ENCODE results near the gene MLN.

The MLN gene

DNA sequence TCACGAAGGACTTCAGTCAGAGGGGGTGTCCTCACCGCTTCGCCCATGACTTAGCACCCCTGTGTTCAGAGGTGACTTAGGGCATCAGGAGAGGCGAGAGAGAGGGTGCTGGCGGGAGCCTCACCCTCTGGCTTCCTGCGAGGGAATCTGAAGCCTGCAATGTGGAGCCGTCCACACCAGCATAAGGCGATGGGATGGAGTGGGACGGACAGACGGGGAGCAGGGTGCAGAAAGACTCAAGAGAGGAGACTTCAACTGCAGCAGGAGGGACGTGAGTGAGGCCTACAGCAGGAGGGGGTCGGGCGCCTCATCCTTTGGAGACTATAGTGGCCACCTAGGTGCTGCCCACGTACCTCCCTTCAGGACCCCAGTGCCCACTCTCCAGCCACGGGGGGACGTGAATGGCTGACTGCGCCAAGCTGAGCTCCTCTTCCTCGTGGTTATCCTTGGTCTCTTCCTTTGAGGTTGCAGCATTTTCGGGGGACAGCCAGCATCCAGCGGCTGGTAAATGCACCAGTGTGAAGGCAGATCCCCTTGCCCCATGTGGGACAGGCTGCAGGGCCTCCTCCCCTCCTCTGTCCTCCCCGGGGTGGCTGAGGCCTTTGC, 26.9 kb upstream of the MLN start:
- Histone ChIP-seq H3K4me1 (ENCODE audit: control insufficient read depth, low read length) (no peaks in the 10 kb centered on the region), H3K79me2 (ENCODE audit: control insufficient read depth, low read length) (no peaks in the 10 kb centered on the region), H3K4me2 (ENCODE audit: low read length) (no peak overlapping the region), H3K27ac (ENCODE audit: low read depth, low read length) (no peak overlapping the region), H3K27me3 (ENCODE audit: control insufficient read depth, low read length) (no peaks in the 10 kb centered on the region), H3F3A (ENCODE audit: control insufficient read depth, insufficient read depth) (no peaks in the 10 kb centered on the region), H4K20me1 (ENCODE audit: control insufficient read depth, insufficient read depth, low read depth, low read length) (no peaks in the 10 kb centered on the region), H3K9me2 (replicated peaks; ENCODE audit: control insufficient read depth, low read length) (no peaks in the 10 kb centered on the region), H3K36me3 (ENCODE audit: control insufficient read depth, low read length) (no peaks in the 10 kb centered on the region), H3K4me3 (ENCODE audit: low read length) (no peak overlapping the region), H3K9me3 (ENCODE audit: control insufficient read depth, insufficient read depth, low read length) (no peaks in the 10 kb centered on the region)
- TF ChIP-seq, protein P1, sequence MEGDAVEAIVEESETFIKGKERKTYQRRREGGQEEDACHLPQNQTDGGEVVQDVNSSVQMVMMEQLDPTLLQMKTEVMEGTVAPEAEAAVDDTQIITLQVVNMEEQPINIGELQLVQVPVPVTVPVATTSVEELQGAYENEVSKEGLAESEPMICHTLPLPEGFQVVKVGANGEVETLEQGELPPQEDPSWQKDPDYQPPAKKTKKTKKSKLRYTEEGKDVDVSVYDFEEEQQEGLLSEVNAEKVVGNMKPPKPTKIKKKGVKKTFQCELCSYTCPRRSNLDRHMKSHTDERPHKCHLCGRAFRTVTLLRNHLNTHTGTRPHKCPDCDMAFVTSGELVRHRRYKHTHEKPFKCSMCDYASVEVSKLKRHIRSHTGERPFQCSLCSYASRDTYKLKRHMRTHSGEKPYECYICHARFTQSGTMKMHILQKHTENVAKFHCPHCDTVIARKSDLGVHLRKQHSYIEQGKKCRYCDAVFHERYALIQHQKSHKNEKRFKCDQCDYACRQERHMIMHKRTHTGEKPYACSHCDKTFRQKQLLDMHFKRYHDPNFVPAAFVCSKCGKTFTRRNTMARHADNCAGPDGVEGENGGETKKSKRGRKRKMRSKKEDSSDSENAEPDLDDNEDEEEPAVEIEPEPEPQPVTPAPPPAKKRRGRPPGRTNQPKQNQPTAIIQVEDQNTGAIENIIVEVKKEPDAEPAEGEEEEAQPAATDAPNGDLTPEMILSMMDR (IDR thresholded peaks at IDR 0.05; ENCODE audit: low read depth, low read length, poor library complexity, severe bottlenecking), result no peak
- no peak for TF ChIP-seq EZH2phosphoT487 (IDR thresholded peaks at IDR 0.05; ENCODE audit: borderline replicate concordance, low read length)

DNA sequence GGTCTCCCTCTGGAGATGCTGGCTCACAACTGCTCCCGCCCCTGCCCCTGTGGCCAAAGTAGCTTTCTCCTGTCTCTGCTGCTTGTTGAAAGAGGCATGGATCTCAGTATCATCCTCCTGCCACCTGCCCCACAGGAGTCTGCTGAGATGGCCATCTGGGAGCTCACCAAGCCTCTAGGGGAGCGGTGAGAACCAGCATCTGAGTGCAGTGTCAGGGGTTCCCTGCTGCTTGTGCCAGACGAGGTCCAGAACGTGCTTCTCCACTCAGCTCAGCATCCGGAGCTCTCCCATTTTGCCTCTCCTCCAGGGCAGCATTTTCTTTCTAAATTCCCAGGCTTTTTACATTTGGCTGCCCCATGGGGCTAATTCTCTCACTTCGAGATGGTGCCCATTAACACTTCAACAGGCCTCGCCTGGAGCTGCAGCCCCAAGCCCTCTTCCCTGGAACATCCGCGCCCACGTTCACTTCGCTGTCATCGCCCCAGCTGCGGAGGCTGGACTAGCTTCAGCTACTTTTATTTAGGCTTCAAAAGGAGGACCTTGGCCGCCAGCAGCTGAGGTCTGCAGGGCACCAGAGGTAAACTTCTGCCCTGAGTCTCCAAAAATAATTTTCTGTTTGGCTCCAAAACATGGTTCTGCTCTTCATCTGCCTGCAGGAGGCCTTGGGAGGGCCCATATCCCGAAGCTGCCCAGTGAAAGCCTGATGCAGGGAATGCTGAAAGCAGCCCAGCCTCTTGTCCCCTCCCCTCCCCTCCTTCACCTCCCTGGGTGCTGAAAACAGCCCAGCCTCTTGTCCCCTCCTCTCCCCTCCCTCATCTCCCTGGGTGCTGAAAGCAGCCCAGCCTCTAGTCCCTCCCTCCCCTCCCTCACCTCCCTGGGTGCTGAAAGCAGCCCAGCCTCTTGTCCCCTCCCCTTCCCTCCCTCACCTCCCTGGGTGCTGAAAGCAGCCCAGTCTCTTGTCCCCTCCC, 25.2 kb upstream of the MLN start:
- H3K27me3 ChIP-seq (ENCODE audit: control insufficient read depth, low read length), result no peaks in the 10 kb centered on the region
- no peaks in the 10 kb centered on the region for H3F3A ChIP-seq (ENCODE audit: control insufficient read depth, insufficient read depth)
- TF ChIP-seq, protein P1 (IDR thresholded peaks at IDR 0.05; ENCODE audit: low read depth, low read length, poor library complexity, severe bottlenecking), result no peak
- TF ChIP-seq EZH2phosphoT487 (IDR thresholded peaks at IDR 0.05; ENCODE audit: borderline replicate concordance, low read length), result no peak
- no peak overlapping the region for H3K4me3 ChIP-seq (ENCODE audit: low read length)
- H4K20me1 ChIP-seq (ENCODE audit: control insufficient read depth, insufficient read depth, low read depth, low read length), result no peaks in the 10 kb centered on the region
- H3K9me2 ChIP-seq (replicated peaks; ENCODE audit: control insufficient read depth, low read length), result no peaks in the 10 kb centered on the region
- no peak overlapping the region for H3K4me2 ChIP-seq (ENCODE audit: low read length)
- no peaks in the 10 kb centered on the region for H3K36me3 ChIP-seq (ENCODE audit: control insufficient read depth, low read length)
- no peak overlapping the region for H3K27ac ChIP-seq (ENCODE audit: low read depth, low read length)
- no peaks in the 10 kb centered on the region for H3K9me3 ChIP-seq (ENCODE audit: control insufficient read depth, insufficient read depth, low read length)
- no peaks in the 10 kb centered on the region for H3K4me1 ChIP-seq (ENCODE audit: control insufficient read depth, low read length)
- no peaks in the 10 kb centered on the region for H3K79me2 ChIP-seq (ENCODE audit: control insufficient read depth, low read length)

DNA sequence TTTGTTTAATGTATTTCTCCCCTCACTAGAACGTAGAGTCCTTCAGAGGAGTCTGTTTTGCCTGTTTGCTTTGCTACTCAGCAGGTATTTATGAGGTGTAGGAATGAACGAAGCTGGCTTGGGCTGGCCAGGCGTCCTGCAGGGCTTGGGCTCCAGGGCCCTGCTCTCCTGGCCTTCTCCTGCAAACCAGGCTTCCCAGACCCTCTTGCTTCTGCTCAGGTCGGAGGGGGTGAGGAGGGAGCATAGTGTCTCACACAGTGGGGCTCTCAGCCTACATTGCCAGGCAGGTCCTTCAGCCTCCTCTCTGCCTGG, 24.6 kb upstream of the MLN start:
- Histone ChIP-seq H3K4me2 (ENCODE audit: low read length) (no peak overlapping the region), H3K4me3 (ENCODE audit: low read length) (no peak overlapping the region), H4K20me1 (ENCODE audit: control insufficient read depth, insufficient read depth, low read depth, low read length) (no peaks in the 10 kb centered on the region), H3K9me3 (ENCODE audit: control insufficient read depth, insufficient read depth, low read length) (no peaks in the 10 kb centered on the region), H3K4me1 (ENCODE audit: control insufficient read depth, low read length) (no peaks in the 10 kb centered on the region), H3F3A (ENCODE audit: control insufficient read depth, insufficient read depth) (no peaks in the 10 kb centered on the region), H3K79me2 (ENCODE audit: control insufficient read depth, low read length) (no peaks in the 10 kb centered on the region), H3K36me3 (ENCODE audit: control insufficient read depth, low read length) (no peaks in the 10 kb centered on the region), H3K27me3 (ENCODE audit: control insufficient read depth, low read length) (no peaks in the 10 kb centered on the region), H3K9me2 (replicated peaks; ENCODE audit: control insufficient read depth, low read length) (no peaks in the 10 kb centered on the region), H3K27ac (ENCODE audit: low read depth, low read length) (no peak overlapping the region)
- TF ChIP-seq EZH2phosphoT487 (IDR thresholded peaks at IDR 0.05; ENCODE audit: borderline replicate concordance, low read length), result no peak
- TF ChIP-seq, protein P1 (IDR thresholded peaks at IDR 0.05; ENCODE audit: low read depth, low read length, poor library complexity, severe bottlenecking), result no peak
